IPS-20b (cell line): Measurements from ENCODE around the gene MYH14.
"Not testable (repeated sequence)": the region's sequence is repeated elsewhere in the genome, so short reads cannot be mapped to it uniquely, and the experiment has no call there.

ENCODE experiments used
- H3K27ac ChIP-seq: one replicate; pipeline ENCODE4 v1.5.1; 2013; ENCODE audit warnings: low read length
- H3K27me3 ChIP-seq: 2 replicates; pipeline ENCODE4 v1.6.1; 2013; ENCODE audit warnings: mild to moderate bottlenecking, low read length, inconsistent platforms; ENCODE audit not compliant: insufficient read depth
- H3K36me3 ChIP-seq: 2 replicates; pipeline ENCODE4 v1.6.1; 2013; ENCODE audit warnings: low read depth, mild to moderate bottlenecking, inconsistent platforms, low read length, moderate library complexity; ENCODE audit not compliant: insufficient read depth
- H3K4me1 ChIP-seq: 2 replicates; pipeline ENCODE4 v1.6.1; 2013; ENCODE audit warnings: mild to moderate bottlenecking, control low read depth, inconsistent platforms, low read length, moderate library complexity; ENCODE audit not compliant: insufficient read depth
- H3K4me3 ChIP-seq: 2 replicates; pipeline ENCODE4 v1.5.1; 2013; ENCODE audit warnings: mild to moderate bottlenecking, low read length, inconsistent platforms
- H3K9ac ChIP-seq: 2 replicates; pipeline ENCODE4 v1.6.1; 2013; ENCODE audit warnings: low read depth, mild to moderate bottlenecking, inconsistent platforms, low read length, moderate library complexity
- H3K9me3 ChIP-seq: 2 replicates; pipeline ENCODE4 v1.6.1; 2013; ENCODE audit warnings: mild to moderate bottlenecking, low read depth, low read length, inconsistent platforms; ENCODE audit not compliant: insufficient read depth

The MYH14 gene

GRCh38 chr19:50213925-50214324 lies 10.5 kb downstream of the MYH14 start:
- Histone ChIP-seq H3K9me3 (peaks cover 76% of the 10 kb centered on the region), H3K27me3 (no peaks in the 10 kb centered on the region), H3K27ac (no peak overlapping the region), H3K4me1 (no peaks in the 10 kb centered on the region), H3K36me3 (no peaks in the 10 kb centered on the region), H3K4me3 (no peak overlapping the region), H3K9ac (no peak overlapping the region)

GRCh38 chr19:50214699-50215543 lies 11.5 kb downstream of the MYH14 start:
- Histone ChIP-seq H3K9ac (no peak overlapping the region), H3K4me1 (no peaks in the 10 kb centered on the region), H3K36me3 (no peaks in the 10 kb centered on the region), H3K9me3 (peaks cover 81% of the 10 kb centered on the region), H3K27me3 (no peaks in the 10 kb centered on the region), H3K4me3 (no peak overlapping the region), H3K27ac (no peak overlapping the region)

DNA sequence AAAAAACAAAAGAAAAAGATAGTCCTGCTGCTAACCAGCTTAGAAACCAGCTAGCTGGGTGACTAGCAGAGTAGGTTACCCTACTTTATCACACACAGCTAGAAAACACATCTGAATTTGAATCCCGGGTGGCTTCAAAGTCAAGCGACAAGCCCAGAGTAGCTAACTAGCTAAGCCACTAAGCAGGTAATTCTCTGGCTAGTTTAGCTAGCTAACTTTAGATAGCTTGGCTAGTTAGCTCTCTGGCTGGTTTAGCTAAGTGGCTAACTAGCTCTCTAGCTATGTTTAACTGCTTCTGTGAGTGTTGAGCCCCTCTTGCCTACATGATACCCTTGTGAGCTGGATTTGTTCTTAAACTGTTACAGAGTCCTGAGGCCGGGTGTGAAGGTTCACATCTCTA lies 12.4 kb downstream of the MYH14 start:
- Histone ChIP-seq H3K4me3 (no peak overlapping the region), H3K9ac (no peak overlapping the region), H3K4me1 (no peaks in the 10 kb centered on the region)

DNA sequence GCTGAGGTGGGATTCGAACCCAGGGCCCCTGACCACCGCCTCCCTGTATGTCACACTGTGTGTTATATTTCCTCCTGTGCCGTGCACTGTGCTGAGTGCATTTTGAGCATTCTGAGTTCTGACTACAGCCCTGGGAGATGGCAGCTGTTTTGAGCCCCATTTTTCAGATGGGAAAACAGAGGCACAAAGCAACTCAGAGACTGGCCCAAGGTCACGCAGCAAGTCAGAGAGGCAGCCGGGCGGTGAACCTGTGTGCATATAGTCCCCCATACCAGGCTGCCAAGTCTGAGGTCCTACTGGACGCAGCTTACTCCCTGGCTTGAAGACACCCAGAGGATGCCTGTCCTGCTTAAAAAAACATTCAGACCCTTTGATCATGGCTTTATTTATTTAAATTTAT lies 17.7 kb downstream of the MYH14 start:
- Histone ChIP-seq H3K9me3 (peaks cover 71% of the 10 kb centered on the region), H3K9ac (no peak overlapping the region)

More for the DNA sequence above, 12.4 kb downstream of the MYH14 start:
- H3K27me3 ChIP-seq: no peaks in the 10 kb centered on the region
- no peak overlapping the region for H3K27ac ChIP-seq
- H3K9me3 ChIP-seq: peaks cover 80% of the 10 kb centered on the region
- H3K36me3 ChIP-seq: no peaks in the 10 kb centered on the region

DNA sequence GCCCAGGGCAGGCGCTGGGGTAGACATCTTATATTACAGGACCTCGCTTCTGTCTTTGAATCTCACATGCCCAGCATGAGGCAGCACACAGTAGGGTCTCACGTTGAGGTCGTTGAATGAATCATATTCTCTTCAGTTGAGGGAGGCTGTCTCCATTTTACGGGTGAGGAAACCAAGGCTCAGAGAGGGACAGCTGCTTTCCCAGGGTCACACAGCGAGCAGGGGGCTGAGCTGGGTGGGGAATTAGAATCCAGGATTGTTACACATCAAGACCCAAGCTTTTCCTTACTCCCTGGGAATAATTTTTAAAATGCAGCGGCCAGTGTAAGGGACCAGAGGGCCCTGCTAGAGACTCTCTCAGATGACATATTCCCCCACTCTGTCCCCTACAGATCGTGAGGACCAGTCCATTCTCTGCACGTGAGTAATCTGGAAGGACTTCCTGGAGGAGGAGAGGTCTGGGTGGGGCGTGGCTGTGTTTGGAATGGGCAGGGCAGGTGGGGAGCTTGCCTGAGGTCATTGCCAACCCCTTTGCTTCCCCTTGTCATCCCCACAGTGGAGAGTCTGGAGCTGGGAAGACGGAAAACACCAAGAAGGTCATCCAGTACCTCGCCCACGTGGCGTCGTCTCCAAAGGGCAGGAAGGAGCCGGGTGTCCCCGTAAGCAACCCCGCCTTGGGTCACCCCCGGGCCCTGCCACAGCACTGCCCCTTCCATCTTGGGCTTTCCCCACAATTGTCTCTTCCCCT lies 19.4 kb downstream of the MYH14 start:
- peaks cover 67% of the 10 kb centered on the region for H3K9me3 ChIP-seq
- no peaks in the 10 kb centered on the region for H3K27me3 ChIP-seq
- H3K4me1 ChIP-seq: no peaks in the 10 kb centered on the region
- no peak overlapping the region for H3K9ac ChIP-seq
- H3K36me3 ChIP-seq: no peaks in the 10 kb centered on the region
- no peak overlapping the region for H3K4me3 ChIP-seq
- H3K27ac ChIP-seq: no peak overlapping the region

More for the DNA sequence above, 17.7 kb downstream of the MYH14 start:
- Histone ChIP-seq H3K4me1 (no peaks in the 10 kb centered on the region), H3K36me3 (no peaks in the 10 kb centered on the region), H3K27ac (no peak overlapping the region), H3K4me3 (no peak overlapping the region), H3K27me3 (no peaks in the 10 kb centered on the region)

GRCh38 chr19:50223439-50223716 lies 20.0 kb downstream of the MYH14 start:
- no peak overlapping the region for H3K27ac ChIP-seq
- H3K9me3 ChIP-seq: peaks cover 70% of the 10 kb centered on the region
- H3K27me3 ChIP-seq: no peaks in the 10 kb centered on the region
- no peaks in the 10 kb centered on the region for H3K36me3 ChIP-seq
- H3K4me3 ChIP-seq: no peak overlapping the region
- H3K9ac ChIP-seq: no peak overlapping the region
- H3K4me1 ChIP-seq: no peaks in the 10 kb centered on the region

DNA sequence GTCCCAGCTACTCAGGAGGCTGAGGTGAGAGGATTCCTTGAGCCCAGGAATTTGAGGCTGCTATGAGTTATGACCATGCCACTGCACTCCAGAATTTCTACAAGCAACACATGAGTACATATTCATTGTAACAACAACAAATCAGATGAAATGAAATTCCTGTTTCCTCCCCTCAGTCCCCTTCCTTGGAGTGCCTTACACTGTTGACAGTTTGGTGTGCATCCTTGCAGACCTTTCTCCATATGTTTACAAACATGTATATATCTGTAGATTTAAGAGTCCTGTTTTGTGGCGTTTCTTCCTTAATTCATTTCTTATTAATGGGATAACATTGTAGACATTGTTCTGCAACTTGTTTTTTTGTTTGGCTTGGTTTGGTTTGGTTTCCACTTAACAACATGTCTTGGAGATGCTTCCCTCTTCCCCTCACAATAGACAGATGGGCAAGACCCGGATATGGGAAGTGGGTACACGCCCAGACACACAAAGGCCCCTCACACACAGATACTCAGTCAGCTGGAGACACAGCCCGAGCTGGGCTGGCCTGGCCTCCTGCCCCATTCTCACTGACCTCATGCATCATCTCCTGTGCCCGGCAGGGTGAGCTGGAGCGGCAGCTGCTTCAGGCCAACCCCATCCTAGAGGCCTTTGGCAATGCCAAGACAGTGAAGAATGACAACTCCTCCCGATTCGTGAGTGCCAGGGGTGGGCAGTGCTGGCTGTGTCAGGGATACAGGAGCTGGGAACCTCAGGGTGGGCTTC lies 21.7 kb downstream of the MYH14 start:
- Histone ChIP-seq H3K9ac (no peak overlapping the region), H3K4me1 (no peaks in the 10 kb centered on the region), H3K27ac (no peak overlapping the region)

GRCh38 chr19:50226536-50226935 lies 23.1 kb downstream of the MYH14 start:
- no peaks in the 10 kb centered on the region; the same call in 1 of the 2 replicates for H3K27me3 ChIP-seq
- no peak overlapping the region for H3K9ac ChIP-seq
- no peaks in the 10 kb centered on the region for H3K4me1 ChIP-seq
- no peak overlapping the region for H3K4me3 ChIP-seq
- H3K36me3 ChIP-seq: no peaks in the 10 kb centered on the region
- no peak overlapping the region for H3K27ac ChIP-seq
- H3K9me3 ChIP-seq: peaks cover 79% of the 10 kb centered on the region

More for the DNA sequence above, 21.7 kb downstream of the MYH14 start:
- Histone ChIP-seq H3K36me3 (no peaks in the 10 kb centered on the region), H3K27me3 (no peaks in the 10 kb centered on the region), H3K9me3 (peaks cover 76% of the 10 kb centered on the region), H3K4me3 (no peak overlapping the region)

DNA sequence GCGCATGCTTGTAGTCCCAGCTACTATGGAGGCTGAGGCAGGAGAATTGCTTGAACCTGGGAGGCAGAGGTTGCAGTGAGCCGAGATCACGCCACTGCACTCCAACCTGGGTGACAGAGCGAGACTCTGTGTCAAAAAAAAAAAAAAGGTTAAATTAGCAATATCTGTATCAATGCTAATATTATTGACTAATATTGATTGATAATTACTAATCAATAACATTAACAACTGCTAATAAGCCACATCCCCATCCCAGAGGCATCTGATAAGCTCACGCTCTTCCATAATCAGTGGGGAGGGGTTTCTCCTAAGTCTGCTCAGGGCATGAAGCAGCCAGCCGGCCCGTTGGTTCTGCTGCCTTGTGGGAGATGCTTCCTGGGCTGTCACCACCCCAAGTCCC lies 24.7 kb downstream of the MYH14 start:
- H3K9ac ChIP-seq, H3K27me3 ChIP-seq, H3K27ac ChIP-seq, H3K36me3 ChIP-seq, H3K4me3 ChIP-seq, H3K4me1 ChIP-seq: not testable (repeated sequence)
- peaks cover 73% of the 10 kb centered on the region for H3K9me3 ChIP-seq

DNA sequence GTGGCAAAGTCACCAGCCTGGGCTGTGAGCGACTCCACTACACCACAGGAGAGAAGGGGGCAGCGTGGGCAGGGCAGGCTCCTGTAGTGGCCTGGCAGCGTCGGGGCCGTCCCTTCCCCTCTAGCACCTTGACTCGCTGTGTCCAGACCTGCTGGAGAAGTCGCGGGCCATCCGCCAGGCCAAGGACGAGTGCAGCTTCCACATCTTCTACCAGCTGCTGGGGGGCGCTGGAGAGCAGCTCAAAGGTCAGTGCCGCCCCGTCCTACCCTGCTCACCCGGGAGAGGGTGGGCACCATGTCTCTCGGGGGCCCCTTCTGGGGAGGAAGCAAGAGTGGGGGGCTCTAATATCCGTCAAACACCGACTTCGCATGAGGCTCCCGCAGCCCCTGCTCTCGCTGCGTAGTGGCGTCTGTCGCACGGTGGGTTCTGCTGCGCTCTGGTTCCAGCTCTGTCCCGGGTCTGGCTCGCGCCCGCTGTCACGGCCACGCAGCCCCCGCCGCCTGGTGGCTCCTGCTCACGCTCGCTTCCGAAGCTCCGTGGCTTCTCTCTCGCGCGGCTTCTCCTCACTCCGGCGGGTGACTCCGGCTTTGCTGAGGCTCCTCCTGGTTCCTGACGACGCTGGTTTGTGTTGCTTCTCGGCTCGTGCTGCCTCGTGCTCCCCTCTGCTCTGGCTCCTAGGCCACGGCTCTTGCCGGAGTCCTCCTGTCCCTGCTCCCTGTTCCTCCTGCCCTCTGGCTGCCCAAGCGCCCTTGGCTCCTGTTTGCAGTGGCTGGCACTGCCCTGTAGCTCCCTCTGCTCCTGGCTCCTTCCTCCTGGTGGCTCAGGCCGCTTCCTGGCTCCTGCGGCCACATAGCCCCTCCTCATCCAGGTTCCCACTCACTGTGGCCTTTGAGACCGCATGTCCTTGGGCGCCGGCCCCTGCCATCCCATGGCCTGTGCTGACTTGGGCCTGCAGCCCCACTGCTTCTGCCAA lies 27.2 kb downstream of the MYH14 start:
- Histone ChIP-seq H3K27me3 (no peaks in the 10 kb centered on the region; the same call in 1 of the 2 replicates), H3K9ac (no peak overlapping the region), H3K4me3 (no peak overlapping the region)

GRCh38 chr19:50231417-50231816 lies 28.0 kb downstream of the MYH14 start:
- not testable (repeated sequence) for H3K27ac ChIP-seq, H3K4me1 ChIP-seq, H3K27me3 ChIP-seq, H3K36me3 ChIP-seq, H3K9ac ChIP-seq, H3K4me3 ChIP-seq
- H3K9me3 ChIP-seq: peaks cover 63% of the 10 kb centered on the region

More for the DNA sequence above, 27.2 kb downstream of the MYH14 start:
- H3K36me3 ChIP-seq: no peaks in the 10 kb centered on the region
- H3K9me3 ChIP-seq: peaks cover 63% of the 10 kb centered on the region
- no peaks in the 10 kb centered on the region for H3K4me1 ChIP-seq
- H3K27ac ChIP-seq: no peak overlapping the region
